WTC11 (cell line): ENCODE results near the gene PRF1. TPM values are rescaled to one million over a fixed set of nuclear protein-coding genes. Genes with fewer than 3 reads are reported as not detected.

ENCODE experiments used
- ATAC-seq: fragments of 200-7000 bp; cut with Tn5 transposase; 2 replicates; pipeline ENCODE4 v1.10.0; 2021; ENCODE audit warnings: mild to moderate bottlenecking, moderate library complexity
- CTCF ChIA-PET: fragments of 300-600 bp; sonication (Branson Sonifier 250); formaldehyde crosslinking; loops from one replicate; lab custom pipeline; 2021; ENCODE audit warnings: antibody characterized with exemption; lab: Charles Lee
- POLR2A ChIA-PET: fragments of 350-600 bp; sonication (Branson Sonifier 250); formaldehyde crosslinking; loops from one replicate; lab custom pipeline; 2021; ENCODE audit warnings: antibody characterized with exemption; lab: Charles Lee
- DNase-seq: peaks from one replicate; pipeline ENCODE4 v3.0.0; 2021; ENCODE audit warnings: low spot score
- H3K27ac Mint-ChIP-seq: 2 replicates; pipeline ENCODE4 v1.8.0; 2021; ENCODE audit warnings: mixed read lengths
- H3K27me3 Mint-ChIP-seq: 2 replicates; pipeline ENCODE4 v1.8.0; 2021; ENCODE audit warnings: low read depth, mild to moderate bottlenecking, moderate library complexity, mixed read lengths
- H3K36me3 Mint-ChIP-seq: 2 replicates; pipeline ENCODE4 v1.8.0; 2021; ENCODE audit warnings: mixed read lengths
- H3K4me1 Mint-ChIP-seq: 2 replicates; pipeline ENCODE4 v1.8.0; 2022; ENCODE audit warnings: mixed read lengths
- H3K4me3 Mint-ChIP-seq: 2 replicates; pipeline ENCODE4 v1.8.0; 2021; ENCODE audit warnings: mild to moderate bottlenecking, moderate library complexity, mixed read lengths
- H3K9me3 Mint-ChIP-seq: 2 replicates; pipeline ENCODE4 v1.8.0; 2021; ENCODE audit warnings: mixed read lengths
- E2F1 ChIP-seq: sonication (generic); formaldehyde crosslinking; IDR thresholded peaks from 2 replicates; pipeline ENCODE4 v1.8.0; 2022; ENCODE audit warnings: mild to moderate bottlenecking, missing genetic modification reagents
- ETV6 ChIP-seq: sonication (generic); formaldehyde crosslinking; IDR thresholded peaks from 2 replicates; pipeline ENCODE4 v1.8.1; 2022; ENCODE audit warnings: mild to moderate bottlenecking, missing genetic modification reagents
- GRHL2 ChIP-seq: fragments of 250-450 bp; sonication (Bioruptor Pico); IDR thresholded peaks from 2 replicates; pipeline ENCODE4 v1.8.0; 2022; ENCODE audit warnings: mild to moderate bottlenecking, moderate library complexity; ENCODE audit not compliant: insufficient replicate concordance, severe bottlenecking
- GTF2I ChIP-seq: fragments of 250-450 bp; sonication (Bioruptor Pico); conservative IDR thresholded peaks from 2 replicates; pipeline ENCODE4 v1.4.0; 2021; ENCODE audit warnings: mild to moderate bottlenecking
- JAZF1 ChIP-seq: fragments of 250-450 bp; sonication (Bioruptor Pico); IDR thresholded peaks from 2 replicates; pipeline ENCODE4 v1.9.0; 2021; ENCODE audit warnings: moderate library complexity, mild to moderate bottlenecking, inconsistent platforms
- JUN ChIP-seq: sonication (generic); formaldehyde crosslinking; IDR thresholded peaks from 2 replicates; pipeline ENCODE4 v1.8.0; 2023; ENCODE audit warnings: mild to moderate bottlenecking, missing genetic modification reagents
- NFE2L1 ChIP-seq: sonication (generic); formaldehyde crosslinking; IDR thresholded peaks from 2 replicates; pipeline ENCODE4 v1.8.1; 2023; ENCODE audit warnings: missing genetic modification reagents
- PRRX2 ChIP-seq: fragments of 250-450 bp; sonication (Bioruptor Pico); IDR thresholded peaks from 2 replicates; pipeline ENCODE4 v1.8.0; 2021; ENCODE audit warnings: mild to moderate bottlenecking
- RELA ChIP-seq: sonication (generic); formaldehyde crosslinking; IDR thresholded peaks from 2 replicates; pipeline ENCODE4 v1.8.1; 2022; ENCODE audit warnings: missing genetic modification reagents, mild to moderate bottlenecking, borderline replicate concordance
- SOX15 ChIP-seq: fragments of 250-450 bp; sonication (Bioruptor Pico); IDR thresholded peaks from 2 replicates; pipeline ENCODE4 v1.9.0; 2021; ENCODE audit warnings: mild to moderate bottlenecking
- TP53 ChIP-seq: sonication (generic); formaldehyde crosslinking; IDR thresholded peaks from 2 replicates; pipeline ENCODE4 v1.8.1; 2023; ENCODE audit warnings: mild to moderate bottlenecking, missing genetic modification reagents
- ZBTB21 ChIP-seq: sonication (generic); formaldehyde crosslinking; IDR thresholded peaks from 2 replicates; pipeline ENCODE4 v1.8.1; 2023; ENCODE audit warnings: mild to moderate bottlenecking, missing genetic modification reagents, borderline replicate concordance
- ZNF232 ChIP-seq: sonication (generic); formaldehyde crosslinking; IDR thresholded peaks from 2 replicates; pipeline ENCODE4 v1.8.0; 2022; ENCODE audit warnings: mild to moderate bottlenecking, missing genetic modification reagents
- ZNF396 ChIP-seq: fragments of 250-450 bp; sonication (Bioruptor Pico); IDR thresholded peaks from 2 replicates; pipeline ENCODE4 v1.8.0; 2021; ENCODE audit warnings: mild to moderate bottlenecking, moderate library complexity, borderline replicate concordance
- total RNA-seq: library from RNA; stranded (reverse); gene quantifications from 3 replicates; pipeline ENCODE4 v1.2.3, GENCODE V29; 2021
- TF ChIP-seq, protein P1 (sequence below): fragments of 250-450 bp; sonication (Bioruptor Pico); conservative IDR thresholded peaks from 2 replicates; pipeline ENCODE4 v1.9.0; 2021; ENCODE audit warnings: mild to moderate bottlenecking
- TF ChIP-seq, protein P2 (sequence below): fragments of 200-600 bp; IDR thresholded peaks from 2 replicates; pipeline ENCODE4 v1.8.0; 2022; ENCODE audit warnings: antibody characterized with exemption
- TF ChIP-seq, protein P3 (sequence below): fragments of 250-450 bp; sonication (Bioruptor Pico); IDR thresholded peaks from 2 replicates; pipeline ENCODE4 v1.9.0; 2021; ENCODE audit warnings: mild to moderate bottlenecking
- TF ChIP-seq, protein P4 (sequence below): sonication (generic); formaldehyde crosslinking; IDR thresholded peaks from 2 replicates; pipeline ENCODE4 v1.8.0; 2022; ENCODE audit warnings: mild to moderate bottlenecking, missing genetic modification reagents
- TF ChIP-seq, protein P5 (sequence below): sonication (generic); formaldehyde crosslinking; IDR thresholded peaks from 2 replicates; pipeline ENCODE4 v1.8.0; 2022; ENCODE audit warnings: mild to moderate bottlenecking, missing genetic modification reagents
- TF ChIP-seq, protein P6 (sequence below): sonication (generic); formaldehyde crosslinking; IDR thresholded peaks from 2 replicates; pipeline ENCODE4 v1.8.1; 2023; ENCODE audit warnings: mild to moderate bottlenecking, missing genetic modification reagents, borderline replicate concordance

Gene PRF1
- total RNA-seq, 1 experiment from 2014 or later, result 0.11 TPM

DNA sequence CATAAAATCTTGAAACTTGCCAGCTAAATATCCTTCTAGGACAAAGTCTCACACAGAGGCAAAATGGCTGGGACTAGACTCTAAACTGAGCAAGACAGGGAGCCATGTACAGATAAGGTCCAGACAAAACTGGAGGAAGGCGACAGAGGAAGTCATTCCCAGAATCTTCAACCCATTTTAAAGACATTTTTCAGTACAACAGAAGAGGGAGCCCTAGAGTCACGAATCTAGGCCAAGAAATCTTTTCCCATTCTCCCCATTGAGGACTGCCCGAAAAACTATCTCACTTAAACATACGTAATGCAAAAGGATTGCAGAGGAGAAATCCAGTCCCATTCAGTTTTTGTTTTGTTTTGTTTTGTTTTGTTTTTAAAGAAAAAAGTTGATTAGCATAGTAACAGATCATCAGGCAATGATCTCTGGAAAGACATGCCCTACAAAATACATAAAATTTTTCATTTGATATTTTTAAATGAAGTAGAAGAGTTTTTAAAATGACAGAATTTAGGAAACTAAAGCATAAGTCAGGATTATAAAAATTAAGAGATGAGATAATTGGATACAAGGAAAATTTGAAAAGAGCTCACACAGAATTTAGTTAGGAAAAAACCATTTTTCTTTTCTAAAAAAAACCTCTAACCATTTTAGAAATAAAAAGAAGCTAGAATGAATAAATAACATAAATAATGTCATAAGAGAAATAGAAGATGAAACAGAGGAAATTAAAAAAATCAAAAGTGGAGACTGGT is 16.9 kb upstream of the PRF1 start:
- ATAC-seq, result peak; percentile 20
- H3K9me3 Mint-ChIP-seq, result peaks cover 22% of the 10 kb centered on the region
- ChIA-PET POLR2A (interaction anchor here (0.7 kb wide), 1 partner anchor 139 kb away, joined by 3 read pairs; no protein-coding TSS in a partner anchor), CTCF (interaction anchor here (0.7 to 1.3 kb wide), 4 partner anchors 21 to 284 kb away, joined by 3 to 5 read pairs (median 4); no protein-coding TSS in a partner anchor)
- no peak overlapping the region for H3K4me3 Mint-ChIP-seq
- peaks cover 35% of the 10 kb centered on the region for H3K4me1 Mint-ChIP-seq
- peaks cover 23% of the 10 kb centered on the region for H3K36me3 Mint-ChIP-seq
- H3K27me3 Mint-ChIP-seq, result peaks cover 5% of the 10 kb centered on the region; the same call in 1 of the 2 replicates
- TF ChIP-seq ZNF396, result no peak
- no peak for TF ChIP-seq GRHL2 (CRISPR knock-in tag)
- no peak for TF ChIP-seq RELA
- TF ChIP-seq, protein P1, sequence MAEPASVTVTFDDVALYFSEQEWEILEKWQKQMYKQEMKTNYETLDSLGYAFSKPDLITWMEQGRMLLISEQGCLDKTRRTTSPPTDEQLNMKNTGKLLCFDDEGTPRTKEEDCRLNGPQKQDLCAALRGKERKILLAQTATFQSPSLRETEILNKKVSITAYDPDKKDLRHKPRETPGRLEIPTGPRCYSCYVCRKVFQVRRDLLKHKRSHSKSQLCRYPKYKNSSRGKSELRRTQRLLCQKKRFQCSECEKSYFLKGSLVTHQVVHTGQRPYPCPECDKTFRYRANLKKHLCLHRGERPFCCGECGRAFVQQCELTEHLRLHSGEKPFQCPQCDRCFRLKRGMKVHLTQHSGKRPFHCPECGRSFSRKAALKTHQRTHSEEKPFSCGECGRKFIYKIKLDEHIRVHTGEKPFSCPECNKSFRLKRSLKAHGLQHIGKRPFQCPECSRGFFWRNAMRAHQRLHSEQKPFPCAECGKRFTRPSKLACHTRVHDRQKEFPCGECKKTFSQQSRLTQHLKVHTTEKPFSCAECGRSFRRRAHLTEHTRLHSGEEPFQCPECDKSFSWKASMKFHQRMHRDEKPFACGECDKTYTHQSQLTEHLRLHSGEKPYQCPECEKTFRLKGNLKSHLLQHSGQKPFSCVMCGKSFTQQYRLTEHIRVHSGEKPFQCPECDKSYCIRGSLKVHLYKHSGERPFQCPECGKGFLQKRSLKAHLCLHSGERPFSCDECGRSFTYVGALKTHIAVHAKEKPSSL (CRISPR knock-in tag), result no peak
- TF ChIP-seq JUN (CRISPR knock-in tag), result no peak
- TF ChIP-seq SOX15, result no peak
- TF ChIP-seq, protein P2, sequence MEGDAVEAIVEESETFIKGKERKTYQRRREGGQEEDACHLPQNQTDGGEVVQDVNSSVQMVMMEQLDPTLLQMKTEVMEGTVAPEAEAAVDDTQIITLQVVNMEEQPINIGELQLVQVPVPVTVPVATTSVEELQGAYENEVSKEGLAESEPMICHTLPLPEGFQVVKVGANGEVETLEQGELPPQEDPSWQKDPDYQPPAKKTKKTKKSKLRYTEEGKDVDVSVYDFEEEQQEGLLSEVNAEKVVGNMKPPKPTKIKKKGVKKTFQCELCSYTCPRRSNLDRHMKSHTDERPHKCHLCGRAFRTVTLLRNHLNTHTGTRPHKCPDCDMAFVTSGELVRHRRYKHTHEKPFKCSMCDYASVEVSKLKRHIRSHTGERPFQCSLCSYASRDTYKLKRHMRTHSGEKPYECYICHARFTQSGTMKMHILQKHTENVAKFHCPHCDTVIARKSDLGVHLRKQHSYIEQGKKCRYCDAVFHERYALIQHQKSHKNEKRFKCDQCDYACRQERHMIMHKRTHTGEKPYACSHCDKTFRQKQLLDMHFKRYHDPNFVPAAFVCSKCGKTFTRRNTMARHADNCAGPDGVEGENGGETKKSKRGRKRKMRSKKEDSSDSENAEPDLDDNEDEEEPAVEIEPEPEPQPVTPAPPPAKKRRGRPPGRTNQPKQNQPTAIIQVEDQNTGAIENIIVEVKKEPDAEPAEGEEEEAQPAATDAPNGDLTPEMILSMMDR, result peak; percentile 41; the same call in 1 of the 2 replicates
- TF ChIP-seq ZBTB21 (CRISPR knock-in tag), result no peak
- TF ChIP-seq, protein P3, sequence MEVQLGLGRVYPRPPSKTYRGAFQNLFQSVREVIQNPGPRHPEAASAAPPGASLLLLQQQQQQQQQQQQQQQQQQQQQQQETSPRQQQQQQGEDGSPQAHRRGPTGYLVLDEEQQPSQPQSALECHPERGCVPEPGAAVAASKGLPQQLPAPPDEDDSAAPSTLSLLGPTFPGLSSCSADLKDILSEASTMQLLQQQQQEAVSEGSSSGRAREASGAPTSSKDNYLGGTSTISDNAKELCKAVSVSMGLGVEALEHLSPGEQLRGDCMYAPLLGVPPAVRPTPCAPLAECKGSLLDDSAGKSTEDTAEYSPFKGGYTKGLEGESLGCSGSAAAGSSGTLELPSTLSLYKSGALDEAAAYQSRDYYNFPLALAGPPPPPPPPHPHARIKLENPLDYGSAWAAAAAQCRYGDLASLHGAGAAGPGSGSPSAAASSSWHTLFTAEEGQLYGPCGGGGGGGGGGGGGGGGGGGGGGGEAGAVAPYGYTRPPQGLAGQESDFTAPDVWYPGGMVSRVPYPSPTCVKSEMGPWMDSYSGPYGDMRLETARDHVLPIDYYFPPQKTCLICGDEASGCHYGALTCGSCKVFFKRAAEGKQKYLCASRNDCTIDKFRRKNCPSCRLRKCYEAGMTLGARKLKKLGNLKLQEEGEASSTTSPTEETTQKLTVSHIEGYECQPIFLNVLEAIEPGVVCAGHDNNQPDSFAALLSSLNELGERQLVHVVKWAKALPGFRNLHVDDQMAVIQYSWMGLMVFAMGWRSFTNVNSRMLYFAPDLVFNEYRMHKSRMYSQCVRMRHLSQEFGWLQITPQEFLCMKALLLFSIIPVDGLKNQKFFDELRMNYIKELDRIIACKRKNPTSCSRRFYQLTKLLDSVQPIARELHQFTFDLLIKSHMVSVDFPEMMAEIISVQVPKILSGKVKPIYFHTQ (CRISPR knock-in tag), result no peak
- no peak for TF ChIP-seq ETV6 (CRISPR knock-in tag)
- TF ChIP-seq ZNF232 (CRISPR knock-in tag), result no peak
- TF ChIP-seq JAZF1 (CRISPR knock-in tag), result no peak
- no peak for TF ChIP-seq NFE2L1 (CRISPR knock-in tag)
- TF ChIP-seq TP53 (CRISPR knock-in tag), result no peak
- TF ChIP-seq GTF2I (CRISPR knock-in tag), result 0 out of 2 replicates have a peak, but pooled peaks have one; percentile 42
- no peak for TF ChIP-seq PRRX2 (CRISPR knock-in tag)
- TF ChIP-seq, protein P4, sequence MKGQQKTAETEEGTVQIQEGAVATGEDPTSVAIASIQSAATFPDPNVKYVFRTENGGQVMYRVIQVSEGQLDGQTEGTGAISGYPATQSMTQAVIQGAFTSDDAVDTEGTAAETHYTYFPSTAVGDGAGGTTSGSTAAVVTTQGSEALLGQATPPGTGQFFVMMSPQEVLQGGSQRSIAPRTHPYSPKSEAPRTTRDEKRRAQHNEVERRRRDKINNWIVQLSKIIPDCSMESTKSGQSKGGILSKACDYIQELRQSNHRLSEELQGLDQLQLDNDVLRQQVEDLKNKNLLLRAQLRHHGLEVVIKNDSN (CRISPR knock-in tag), result no peak
- no peak for DNase-seq
- H3K27ac Mint-ChIP-seq, result no peak overlapping the region

DNA sequence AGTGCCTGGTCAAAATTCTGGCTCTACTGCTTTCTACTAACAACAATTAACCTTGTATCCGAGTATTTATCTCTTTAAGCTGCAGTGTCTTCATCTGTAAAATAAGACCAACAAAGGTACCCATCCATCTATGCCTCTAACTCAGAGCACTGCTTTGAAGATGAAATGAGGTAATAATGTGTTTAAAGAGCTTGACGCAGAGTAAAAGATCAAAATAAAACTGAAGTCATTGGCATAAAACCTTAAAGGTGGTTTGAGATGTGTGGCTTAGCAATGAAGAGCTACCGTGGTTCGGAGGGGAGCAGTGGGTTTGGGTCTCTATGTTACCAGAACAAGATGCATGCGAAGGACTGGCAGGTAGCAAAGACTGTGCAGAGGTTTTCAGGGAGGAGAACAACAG is 16.1 kb upstream of the PRF1 start:
- H3K9me3 Mint-ChIP-seq, result peaks cover 22% of the 10 kb centered on the region
- H3K36me3 Mint-ChIP-seq, result peaks cover 23% of the 10 kb centered on the region
- no peak overlapping the region for H3K4me3 Mint-ChIP-seq
- POLR2A ChIA-PET, result no interaction called here
- peaks cover 29% of the 10 kb centered on the region for H3K4me1 Mint-ChIP-seq
- DNase-seq, result no peak
- H3K27ac Mint-ChIP-seq, result peak overlapping the region; percentile 28; the same call in 1 of the 2 replicates
- CTCF ChIA-PET, result interaction anchor here (0.7 to 1.2 kb wide), 2 partner anchors 20 to 136 kb away, joined by 3 to 4 read pairs; no protein-coding TSS in a partner anchor
- H3K27me3 Mint-ChIP-seq, result peaks cover 5% of the 10 kb centered on the region; the same call in 1 of the 2 replicates
- ATAC-seq, result no peak
- no peak for TF ChIP-seq E2F1 (CRISPR knock-in tag)
- TF ChIP-seq, protein P5, sequence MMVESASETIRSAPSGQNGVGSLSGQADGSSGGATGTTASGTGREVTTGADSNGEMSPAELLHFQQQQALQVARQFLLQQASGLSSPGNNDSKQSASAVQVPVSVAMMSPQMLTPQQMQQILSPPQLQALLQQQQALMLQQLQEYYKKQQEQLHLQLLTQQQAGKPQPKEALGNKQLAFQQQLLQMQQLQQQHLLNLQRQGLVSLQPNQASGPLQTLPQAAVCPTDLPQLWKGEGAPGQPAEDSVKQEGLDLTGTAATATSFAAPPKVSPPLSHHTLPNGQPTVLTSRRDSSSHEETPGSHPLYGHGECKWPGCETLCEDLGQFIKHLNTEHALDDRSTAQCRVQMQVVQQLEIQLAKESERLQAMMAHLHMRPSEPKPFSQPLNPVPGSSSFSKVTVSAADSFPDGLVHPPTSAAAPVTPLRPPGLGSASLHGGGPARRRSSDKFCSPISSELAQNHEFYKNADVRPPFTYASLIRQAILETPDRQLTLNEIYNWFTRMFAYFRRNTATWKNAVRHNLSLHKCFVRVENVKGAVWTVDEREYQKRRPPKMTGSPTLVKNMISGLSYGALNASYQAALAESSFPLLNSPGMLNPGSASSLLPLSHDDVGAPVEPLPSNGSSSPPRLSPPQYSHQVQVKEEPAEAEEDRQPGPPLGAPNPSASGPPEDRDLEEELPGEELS (CRISPR knock-in tag), result no peak
- TF ChIP-seq, protein P6, sequence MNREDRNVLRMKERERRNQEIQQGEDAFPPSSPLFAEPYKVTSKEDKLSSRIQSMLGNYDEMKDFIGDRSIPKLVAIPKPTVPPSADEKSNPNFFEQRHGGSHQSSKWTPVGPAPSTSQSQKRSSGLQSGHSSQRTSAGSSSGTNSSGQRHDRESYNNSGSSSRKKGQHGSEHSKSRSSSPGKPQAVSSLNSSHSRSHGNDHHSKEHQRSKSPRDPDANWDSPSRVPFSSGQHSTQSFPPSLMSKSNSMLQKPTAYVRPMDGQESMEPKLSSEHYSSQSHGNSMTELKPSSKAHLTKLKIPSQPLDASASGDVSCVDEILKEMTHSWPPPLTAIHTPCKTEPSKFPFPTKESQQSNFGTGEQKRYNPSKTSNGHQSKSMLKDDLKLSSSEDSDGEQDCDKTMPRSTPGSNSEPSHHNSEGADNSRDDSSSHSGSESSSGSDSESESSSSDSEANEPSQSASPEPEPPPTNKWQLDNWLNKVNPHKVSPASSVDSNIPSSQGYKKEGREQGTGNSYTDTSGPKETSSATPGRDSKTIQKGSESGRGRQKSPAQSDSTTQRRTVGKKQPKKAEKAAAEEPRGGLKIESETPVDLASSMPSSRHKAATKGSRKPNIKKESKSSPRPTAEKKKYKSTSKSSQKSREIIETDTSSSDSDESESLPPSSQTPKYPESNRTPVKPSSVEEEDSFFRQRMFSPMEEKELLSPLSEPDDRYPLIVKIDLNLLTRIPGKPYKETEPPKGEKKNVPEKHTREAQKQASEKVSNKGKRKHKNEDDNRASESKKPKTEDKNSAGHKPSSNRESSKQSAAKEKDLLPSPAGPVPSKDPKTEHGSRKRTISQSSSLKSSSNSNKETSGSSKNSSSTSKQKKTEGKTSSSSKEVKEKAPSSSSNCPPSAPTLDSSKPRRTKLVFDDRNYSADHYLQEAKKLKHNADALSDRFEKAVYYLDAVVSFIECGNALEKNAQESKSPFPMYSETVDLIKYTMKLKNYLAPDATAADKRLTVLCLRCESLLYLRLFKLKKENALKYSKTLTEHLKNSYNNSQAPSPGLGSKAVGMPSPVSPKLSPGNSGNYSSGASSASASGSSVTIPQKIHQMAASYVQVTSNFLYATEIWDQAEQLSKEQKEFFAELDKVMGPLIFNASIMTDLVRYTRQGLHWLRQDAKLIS (CRISPR knock-in tag), result no peak
